ENCODE data around the gene GSE1.
A peak's percentile ranks its signal among the peaks of the same experiment; 100 is the strongest.

Gene GSE1

DNA sequence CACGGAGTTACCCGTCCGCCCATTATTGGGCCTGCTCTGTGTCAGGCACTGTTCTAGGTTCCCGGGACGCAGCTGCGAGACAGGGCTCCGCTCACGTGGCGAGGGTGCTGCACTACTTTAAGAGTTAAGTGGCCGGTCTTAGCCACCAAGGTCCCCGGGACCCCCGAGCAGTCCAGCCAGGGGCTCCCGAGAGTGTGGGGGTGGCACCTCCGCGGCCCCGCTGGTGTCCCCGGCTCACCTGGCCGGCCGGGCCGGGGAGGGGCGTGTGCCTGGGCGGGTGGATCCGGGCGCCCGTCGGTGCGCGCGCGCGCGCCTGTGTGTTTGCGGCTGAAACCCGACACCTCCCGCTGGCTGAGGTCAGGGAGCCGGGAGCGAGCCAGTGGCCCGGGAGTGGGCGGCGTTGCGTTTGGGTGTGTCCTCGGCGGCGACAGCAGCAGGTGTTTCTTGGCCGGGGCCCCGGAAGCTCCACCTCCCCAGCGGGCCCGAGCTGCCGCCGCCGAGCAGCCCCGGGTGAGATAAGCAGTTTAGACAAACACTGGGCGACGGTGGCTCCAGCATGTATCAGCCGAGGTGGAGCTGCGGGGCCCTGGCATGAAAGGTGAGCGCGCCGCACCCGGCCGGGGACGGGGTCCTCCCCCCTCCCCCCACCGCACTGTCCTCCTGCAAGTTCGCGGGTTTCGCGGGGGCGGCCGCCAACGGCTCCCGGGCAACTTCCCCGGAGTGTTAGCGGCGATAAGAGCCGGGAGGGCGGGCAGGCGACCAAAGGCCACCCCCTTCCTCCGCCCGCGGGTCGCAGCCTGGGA is at the start of gene GSE1:
Gene GSE1 (plus strand): TSS at position 522 of the 803 bp plus-strand sequence. CDS start 70 bp downstream, at position 592.
- DNase-seq (ENCODE audit: low spot score), result peak; percentile 29

DNA sequence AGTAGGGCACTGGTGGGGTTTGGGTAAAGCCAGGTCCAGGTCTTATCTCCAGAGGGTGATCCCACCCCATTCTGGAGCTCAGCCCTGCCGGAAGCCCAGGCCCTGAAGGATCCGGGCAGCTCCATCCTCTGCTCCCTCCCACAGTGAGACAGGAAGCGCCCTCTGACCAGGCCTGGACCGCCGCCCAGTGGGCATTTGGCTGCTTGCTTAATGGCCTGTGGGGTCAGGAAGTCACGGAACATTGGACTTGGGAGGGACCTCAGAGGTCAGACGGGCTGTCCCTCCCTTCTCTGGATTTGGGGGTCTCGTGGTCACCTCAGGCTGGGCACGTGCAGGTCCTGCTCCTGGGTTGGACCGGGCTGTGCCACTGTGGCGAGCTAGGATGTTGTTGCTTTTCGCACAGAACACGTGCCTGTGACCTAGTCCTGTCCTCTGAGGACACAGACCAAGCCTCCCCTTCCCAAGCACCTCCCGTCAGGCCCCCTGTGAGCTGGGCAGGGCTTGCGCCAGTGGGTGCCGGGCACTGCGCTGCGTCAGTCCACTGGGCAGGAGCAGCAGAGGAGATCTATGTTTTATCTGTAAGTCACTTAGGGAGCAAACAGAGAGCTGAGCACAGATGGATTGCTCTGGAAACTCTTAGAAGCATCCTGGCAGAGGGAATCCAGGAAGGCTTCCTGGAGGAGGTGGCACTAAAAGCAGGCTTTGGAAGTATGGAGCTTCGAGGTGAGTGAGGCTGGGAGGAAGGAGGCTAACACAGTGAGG is 49.4 kb upstream of the GSE1 start:
- DNase-seq (ENCODE audit: low spot score), result peak; percentile 83

DNA sequence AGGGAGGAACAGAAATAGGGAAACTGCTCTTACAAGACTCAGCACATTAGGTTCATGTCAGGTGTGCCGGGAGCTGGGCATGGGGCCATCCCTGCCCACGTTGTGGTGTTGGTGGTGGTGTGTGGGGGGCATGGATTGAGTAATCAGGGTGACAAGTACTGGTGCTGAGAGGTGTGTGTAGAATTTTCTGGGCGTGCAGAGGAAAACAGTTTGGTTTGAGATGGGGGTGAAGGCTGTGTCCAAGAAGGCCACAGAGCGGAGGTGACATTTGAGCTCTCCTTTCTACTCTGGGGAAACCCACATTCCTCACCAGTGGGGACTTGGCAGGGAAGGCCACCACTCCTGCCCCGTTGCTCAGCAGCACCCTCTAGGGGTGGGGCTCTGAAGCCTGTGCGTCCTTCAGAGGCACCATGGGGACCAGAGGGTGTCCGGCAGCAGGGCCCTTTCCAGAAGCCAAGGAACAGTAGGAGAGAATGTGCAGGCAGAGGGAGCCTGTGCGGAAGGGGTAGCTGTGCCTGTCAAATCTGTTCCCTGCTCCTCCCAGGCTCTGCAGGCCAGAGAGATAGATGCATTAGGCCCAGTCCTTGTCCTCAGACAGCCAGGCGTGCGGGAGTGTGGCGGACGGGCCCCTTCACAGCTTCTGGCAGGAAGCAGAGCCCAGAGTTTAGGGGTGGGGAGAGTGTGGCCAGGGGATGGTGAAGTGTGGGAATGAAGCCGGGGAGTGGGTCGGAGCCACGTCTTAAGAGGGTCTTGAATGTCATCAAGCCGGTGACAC is 48.7 kb upstream of the GSE1 start:
- DNase-seq (ENCODE audit: low spot score), result no peak

DNA sequence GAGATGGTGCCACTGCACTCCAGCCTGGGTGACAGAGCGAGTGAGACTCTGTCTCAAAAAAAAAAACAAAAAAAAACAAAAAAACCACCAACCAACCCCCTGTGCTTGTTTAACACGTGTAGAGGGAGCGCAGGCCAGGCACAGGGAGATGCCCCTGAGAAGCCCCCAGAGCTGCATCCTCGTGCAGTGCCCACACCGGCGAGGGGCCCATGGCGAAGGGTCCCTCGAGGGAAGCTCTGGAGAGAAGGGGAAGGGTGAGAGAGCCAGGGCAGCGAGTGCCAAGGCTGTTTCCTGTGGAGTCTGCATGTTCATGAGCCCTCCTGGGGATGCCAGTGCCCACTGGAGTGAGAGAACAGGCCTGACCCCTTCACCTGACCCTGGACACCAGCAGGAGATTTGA is 47.8 kb upstream of the GSE1 start:
- no peak for DNase-seq (ENCODE audit: low spot score)

DNA sequence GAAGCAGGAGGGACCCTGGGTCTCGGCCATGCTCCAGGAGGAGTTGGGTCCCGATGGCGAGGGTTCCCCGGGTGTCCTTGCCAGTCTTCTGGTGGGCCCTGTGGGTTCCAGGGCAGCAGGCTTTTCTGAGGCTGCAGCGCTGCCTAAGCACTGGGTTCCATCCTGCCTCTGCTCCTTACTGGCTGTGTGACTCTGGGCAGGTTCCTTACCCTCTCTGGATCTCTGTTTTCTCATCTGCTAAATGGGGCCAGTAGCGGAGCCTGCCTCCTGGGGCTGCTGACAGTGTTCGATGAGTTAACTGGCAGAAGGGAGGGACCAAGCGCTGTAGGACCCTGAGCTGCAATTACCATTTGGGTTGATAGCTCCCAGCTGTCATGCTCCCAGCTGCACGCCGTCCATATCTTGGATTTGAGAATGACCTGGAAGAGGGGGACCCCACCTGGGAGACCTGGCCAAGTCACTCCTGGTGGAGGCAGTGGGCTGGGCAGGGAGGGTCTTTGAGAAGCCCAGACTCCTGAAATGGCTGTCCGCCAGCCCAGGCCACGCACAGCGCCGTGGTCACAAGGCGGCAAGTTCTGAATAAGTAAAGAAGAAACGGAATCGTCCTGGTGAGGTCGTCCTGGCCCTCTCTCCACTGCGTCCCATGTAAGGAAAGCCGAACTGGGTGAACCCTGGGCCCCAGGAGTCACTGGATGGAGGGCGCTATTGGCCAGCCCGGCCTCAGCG is 47.2 kb upstream of the GSE1 start:
- DNase-seq (ENCODE audit: low spot score), result no peak

DNA sequence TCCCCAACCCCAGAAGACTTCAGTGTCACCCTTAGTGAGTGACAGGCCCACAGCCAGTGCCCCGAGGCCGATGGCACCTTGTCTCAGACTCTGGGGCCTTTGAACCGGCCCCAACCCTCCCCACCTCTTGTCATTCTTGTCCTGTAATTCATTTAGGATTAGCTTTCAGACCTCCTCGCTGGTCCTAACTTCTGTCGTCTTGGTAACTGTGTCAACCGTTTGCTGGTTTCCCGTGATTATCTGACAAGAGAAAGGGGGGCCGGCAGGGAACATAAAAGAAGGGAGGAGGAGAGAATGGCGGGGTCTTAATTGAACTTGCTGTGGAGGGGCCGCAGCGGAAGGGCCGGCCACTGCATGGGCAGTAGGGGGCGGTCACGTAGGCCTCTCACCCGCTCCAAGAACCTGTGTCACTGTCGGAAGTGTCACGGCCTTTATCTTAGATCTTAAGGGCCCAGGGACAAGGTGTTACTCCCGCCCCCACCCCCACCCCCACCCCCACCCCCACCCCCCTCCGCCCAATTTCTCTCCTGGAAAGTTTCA is 46.5 kb upstream of the GSE1 start:
- DNase-seq (ENCODE audit: low spot score), result no peak

DNA sequence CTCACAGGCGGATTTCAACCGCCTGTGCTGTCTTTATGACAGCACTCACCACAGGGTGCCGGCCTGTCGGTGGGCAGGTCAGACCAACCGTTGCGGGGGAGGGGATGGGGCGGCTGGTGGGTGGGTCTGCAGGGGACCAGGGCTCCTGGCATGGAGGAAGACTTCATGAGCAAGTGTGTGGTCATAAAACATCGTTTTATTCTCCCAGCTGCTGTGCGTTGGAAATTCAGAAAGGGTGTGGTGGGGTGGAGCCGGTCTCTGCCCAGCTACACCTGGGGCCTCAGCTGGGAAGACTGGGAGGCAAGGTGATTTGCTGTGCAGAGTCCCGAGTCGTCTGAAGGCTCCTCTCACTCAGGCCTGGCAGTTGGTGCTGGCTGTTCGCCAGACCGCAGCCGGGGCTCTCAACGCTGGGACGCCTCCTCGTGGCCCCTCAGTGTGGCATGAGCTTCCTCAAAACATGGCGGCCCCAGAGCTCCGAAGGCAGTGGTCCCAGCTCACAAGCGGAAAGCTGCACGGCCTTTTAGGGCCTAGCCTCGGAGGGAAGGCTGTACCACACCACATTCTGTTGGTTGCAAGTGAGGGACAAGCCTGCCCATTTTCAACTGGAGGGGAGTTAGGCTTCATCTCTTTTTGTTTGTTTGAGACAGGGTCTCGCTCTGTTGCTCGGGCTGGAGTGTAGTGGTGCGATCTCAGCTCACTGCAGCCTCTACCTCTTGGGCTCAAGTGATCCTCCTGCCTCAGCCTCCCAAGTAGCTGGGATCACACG is 45.8 kb upstream of the GSE1 start:
- no peak for DNase-seq (ENCODE audit: low spot score)

DNA sequence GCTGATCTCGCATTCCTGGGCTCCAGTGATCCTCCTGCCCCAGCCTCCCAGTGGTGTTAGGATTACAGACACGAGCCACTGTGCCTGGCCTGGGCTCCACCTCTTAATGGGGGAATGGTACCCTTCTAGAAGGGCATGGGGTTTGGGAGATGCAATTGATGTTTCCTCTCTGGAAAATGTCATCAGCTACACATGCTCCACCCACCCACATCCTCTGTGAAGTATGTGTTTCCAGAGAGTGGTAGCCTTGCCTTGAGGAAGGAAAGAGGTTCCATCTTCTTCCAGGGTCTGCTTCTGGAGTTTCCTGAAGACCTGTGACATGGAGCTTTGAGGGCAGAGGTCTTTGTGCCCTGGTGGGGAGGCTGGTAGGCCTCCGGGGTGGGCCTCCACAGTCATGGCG is 45.2 kb upstream of the GSE1 start:
- no peak for DNase-seq (ENCODE audit: low spot score)

DNA sequence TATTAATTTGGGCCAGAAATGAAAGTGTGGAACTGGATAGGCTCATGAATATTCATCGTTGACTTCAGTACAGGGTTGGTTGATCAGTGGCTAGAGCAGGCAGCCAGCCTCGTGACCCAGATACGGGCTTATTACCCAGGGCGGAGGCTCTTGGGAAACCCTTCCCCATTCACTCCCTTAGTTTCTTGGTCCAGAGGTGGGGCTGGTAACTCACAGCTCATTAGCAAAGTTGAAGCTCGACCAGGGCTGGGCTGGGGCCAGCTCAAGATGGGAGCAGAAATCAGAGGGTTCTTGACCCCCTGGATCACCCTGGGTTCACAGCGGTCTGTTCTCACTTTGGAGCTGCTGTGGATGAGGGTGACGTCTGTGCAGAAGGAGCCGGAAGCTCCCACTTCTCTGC is 44.6 kb upstream of the GSE1 start:
- DNase-seq (ENCODE audit: low spot score), result no peak

DNA sequence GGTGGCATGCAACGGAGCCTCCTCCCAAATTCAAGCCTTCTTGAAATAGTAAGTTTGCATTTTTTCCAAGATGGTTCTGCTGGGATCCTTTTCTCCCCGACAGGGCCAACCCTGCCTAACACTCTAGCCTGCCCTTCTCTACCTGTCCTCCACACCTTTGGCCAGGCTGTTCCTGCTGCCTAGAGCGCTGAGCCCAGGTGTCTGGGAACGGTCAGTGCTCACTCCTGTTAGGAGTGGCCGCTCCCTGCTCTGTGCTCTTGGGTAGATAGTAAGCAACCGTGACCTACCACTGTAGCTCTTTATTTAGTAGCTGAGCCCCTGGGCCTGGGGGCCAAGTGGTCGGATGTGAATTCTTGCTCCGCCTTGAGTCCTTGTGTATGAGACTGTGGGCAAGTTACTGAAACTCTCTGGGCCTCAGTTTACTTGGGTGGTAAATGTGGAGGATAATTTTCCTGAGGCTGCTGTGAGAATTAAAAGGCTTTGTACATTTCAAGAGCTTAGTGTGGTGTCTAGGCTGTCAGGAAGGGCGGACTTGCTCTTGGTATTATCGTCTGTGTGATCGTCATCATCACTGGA is 44.0 kb upstream of the GSE1 start:
- no peak for DNase-seq (ENCODE audit: low spot score)

DNA sequence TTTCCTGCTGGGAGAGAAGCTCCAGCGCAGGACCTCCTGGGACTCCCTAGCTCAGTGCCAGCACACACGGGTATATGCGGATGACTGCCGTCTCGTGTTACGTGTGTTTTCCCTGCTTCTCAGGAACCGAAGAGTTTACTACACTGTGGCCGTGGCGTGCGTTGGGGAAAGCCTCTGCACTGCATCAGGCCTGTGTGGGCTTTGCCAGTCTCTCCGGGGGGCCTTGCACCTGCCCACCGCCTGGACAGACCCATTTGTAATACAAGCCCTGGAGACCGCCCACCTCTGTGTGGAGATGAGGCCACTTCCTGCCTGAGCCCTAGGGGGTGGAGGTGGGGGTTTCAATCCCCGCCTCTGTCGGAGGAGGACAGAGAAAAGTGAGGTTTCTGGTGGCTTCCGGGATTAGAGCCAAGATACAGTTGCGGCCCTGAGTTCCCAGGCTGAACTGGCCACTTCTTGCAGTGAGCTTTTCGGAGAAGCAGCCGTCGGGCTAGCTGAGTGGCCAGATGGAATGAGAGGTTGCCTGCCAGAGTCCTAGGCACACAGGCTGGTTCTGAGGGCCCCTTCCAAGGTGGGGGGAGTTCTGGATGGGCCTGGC is 43.4 kb upstream of the GSE1 start:
- no peak for DNase-seq (ENCODE audit: low spot score)

DNA sequence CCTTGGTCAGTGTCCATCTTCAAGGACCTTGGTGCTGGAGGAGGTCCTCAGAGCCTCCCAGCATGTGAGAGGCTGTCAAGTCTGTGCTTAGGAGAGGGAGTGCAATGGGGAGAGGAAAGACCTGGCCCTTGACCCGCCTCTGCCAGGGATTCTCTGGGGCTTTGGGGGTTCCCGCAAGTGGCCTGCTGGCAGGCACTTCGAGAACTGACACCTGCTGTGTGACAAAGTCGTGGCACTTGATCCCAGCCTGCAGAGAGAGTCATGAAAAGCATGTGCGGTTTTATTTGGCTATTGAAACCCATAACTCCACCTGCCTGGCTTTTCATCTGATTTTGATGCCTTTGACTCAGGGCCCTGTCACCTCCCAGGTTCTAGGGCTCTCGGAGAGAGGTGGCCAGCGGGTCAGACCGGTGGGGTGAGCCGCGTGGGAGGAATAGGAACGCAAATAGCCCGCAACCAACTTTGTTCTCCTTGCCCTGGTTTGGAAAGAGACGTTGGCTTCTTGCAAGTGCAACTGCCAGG is 42.8 kb upstream of the GSE1 start:
- no peak for DNase-seq (ENCODE audit: low spot score)

DNA sequence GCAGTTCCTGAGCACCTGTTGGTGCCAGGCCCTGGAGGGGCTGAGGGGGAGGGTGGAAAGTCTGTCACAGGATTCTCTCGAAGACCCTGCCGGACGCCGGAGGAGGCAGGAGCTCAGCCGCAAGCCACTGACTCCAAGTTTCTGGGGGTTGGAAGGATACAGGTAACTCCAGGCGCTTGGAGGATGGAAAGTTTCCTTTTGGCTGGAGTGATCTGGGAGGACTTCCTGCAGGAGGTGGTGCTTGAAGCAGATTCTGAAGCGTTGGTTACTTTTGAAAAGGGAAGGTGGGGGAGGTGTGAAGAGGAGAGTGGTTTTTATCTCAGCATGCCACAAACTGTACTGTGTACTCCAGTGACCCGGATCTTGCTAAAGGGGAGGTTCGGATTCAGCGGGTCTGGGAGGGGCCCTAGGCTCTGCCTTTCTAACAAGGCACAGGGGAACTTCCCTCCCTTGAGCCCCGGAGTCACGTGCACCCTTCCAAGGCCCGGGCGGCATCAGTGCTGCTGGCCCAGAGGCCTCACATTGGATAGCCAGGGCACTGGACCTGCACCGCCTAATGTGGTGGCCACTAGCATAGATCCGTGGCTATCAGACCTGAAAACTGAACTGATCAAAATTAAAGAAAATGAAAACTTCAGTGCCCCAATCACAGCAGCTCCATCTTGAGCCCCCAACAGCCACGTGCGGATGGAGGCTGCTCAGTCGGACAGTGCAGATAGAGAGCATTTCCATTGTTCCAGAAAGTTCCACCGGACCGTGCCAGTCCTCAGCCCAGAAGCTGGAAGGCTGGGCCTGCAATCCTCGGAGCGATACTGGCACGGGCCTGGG is 42.2 kb upstream of the GSE1 start:
- no peak for DNase-seq (ENCODE audit: low spot score)

DNA sequence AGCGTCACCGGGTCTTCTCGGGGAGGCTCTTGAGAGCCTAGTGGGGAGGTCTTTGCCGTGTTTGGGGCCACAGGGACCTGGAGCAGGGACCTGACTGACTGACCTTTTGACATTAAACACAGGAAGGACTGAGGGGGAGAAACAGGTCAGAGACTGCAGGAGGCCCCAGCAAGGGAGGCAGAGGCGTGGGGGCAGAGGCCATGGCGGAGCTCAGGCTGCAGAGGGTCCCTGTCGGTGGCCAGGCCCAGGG is 41.6 kb upstream of the GSE1 start:
- no peak for DNase-seq (ENCODE audit: low spot score)

DNA sequence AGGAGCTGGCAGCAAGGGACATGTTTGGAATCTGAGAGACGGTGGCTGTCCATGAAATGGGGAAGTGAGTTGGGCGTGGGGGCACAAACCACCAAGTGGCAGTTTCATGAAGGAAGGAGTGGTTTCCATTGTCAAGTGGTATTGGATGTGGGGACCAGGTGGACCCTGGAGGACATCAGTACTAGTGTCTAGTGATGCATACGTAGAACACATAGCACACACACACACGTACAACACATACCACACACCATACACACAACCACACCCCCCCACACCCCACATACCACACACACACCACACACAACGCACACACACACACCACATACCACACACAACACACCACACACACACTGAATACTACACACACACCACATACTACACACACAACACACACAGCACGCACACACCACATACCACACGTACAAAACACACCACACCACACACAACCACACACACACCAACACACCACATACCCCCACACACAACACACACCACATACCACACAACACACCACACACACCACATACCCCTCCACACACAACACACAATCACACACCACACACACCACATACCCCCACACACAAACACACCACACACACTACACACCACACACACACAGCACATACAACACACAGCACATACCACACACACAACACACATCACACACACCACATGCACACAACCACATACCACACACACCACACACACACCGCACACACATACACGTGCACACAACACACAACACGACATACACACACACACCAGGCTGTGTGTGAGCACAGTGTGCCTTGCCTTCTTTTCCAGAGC is 41.1 kb upstream of the GSE1 start:
- no peak for DNase-seq (ENCODE audit: low spot score)

DNA sequence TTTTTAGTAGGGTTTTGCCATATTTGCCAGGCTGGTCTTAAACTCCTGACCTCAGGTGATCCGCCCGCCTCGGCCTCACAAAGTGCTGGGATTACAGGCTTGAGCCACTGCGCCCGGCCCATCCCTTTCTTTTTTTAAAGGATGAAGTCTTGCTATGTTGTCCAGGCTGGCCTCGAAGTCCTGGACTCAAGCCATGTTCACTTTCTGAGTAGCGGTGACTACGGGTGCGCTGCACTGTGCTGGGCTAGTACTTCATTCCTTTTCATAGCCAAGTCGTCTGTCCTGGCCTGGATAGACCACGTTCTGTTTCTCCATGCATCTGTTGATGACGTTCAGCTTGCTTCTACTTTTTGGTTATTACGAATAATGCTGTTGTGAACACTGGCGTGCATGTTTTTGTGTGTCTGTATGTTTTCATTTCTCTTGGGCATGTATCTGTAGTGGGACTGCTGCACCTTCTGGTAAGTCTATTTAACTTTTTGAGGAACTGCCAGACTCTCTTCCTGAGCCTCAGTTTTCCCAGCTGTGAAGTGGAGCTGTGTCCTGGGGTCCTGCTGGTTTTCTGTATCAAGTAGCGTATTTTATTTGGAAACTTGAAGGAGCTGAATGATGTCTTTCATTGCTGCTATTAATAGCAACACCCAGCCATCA is 40.0 kb upstream of the GSE1 start:
- DNase-seq (ENCODE audit: low spot score), result no peak

DNA sequence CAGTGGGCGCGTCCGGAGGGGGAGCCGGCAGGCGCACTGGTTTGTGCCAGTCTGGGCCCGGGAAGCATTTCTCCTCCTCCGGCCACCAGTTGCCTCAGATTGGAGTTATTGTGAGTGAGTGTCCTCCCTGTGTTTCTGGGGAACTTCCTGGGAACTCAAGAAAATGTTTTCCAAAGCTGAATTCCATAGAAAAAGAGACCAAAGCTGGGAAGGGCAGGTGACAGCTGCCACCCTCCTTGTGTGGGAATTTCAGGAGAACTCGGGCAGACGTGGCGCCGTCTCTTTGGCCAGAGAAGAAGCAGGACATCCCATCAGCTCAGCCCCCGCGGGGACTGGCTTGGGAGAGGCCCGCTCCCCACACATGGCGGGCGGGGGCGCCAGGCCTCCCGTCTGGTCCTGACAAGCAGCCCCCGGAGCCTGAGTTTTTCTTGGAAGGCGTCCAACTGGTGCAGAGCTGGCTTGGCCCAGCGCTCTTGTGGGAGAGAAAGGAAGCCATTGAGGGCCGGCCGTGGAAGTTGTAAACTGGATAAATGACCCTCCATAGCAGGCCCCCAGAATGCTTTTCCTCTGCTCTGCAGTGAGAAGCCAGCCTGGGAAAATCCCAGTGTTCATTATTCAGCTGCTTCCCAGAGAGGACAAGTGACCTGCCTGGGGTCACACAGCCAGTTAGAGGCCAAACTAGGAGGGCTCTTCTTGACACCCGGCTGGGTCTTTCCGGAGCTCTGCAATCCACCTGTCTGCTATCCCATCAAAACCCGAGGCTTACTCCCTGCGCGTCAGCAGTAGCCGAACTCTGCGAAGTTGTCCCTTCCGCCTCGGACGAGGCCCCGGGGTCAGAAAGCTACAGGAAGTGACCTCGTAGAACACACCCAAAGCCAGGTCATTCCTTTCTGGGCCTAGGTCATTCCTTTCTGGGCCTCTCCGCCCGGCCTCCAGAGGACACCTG is 39.2 kb upstream of the GSE1 start:
- no peak for DNase-seq (ENCODE audit: low spot score)

All from kidney capillary endothelial cell (primary cell).